Nephron (organoid): ENCODE results near the gene ANKRD2.

Experiments
- H3K27ac Mint-ChIP-seq, 3 experiments: 2 replicates each; pipeline ENCODE4 v1.8.0; 2020; ENCODE audit warnings: mixed read lengths in 3 of 3, mild to moderate bottlenecking in 2 of 3, moderate library complexity in 1 of 3
- H3K27me3 Mint-ChIP-seq: 2 replicates; pipeline ENCODE4 v1.8.0; 2021; ENCODE audit warnings: low read depth, mild to moderate bottlenecking, moderate library complexity, mixed read lengths
- H3K36me3 Mint-ChIP-seq: 2 replicates; pipeline ENCODE4 v1.8.0; 2020; ENCODE audit warnings: low read depth, mixed read lengths
- H3K4me1 Mint-ChIP-seq: 2 replicates; pipeline ENCODE4 v1.8.0; 2020; ENCODE audit warnings: mixed read lengths
- H3K4me3 Mint-ChIP-seq, 3 experiments: 2 replicates each; pipeline ENCODE4 v1.8.0; 2020; ENCODE audit warnings: mild to moderate bottlenecking in 3 of 3, mixed read lengths in 3 of 3, moderate library complexity in 2 of 3
- H3K9me3 Mint-ChIP-seq: 2 replicates; pipeline ENCODE4 v1.8.0; 2020; ENCODE audit warnings: mixed read lengths
- TF ChIP-seq, protein P1 (sequence below), 3 experiments: fragments of 200-600 bp; sonication (generic); IDR thresholded peaks; one replicate each; pipeline ENCODE4 v1.5.0; 2021; ENCODE audit warnings: antibody characterized with exemption in 3 of 3; ENCODE audit not compliant: unreplicated experiment in 3 of 3

ANKRD2 gene

GRCh38 chr10:97531401-97531986, 41.1 kb upstream of the ANKRD2 start:
- no peak overlapping the region for H3K4me3 Mint-ChIP-seq
- H3K4me1 Mint-ChIP-seq: peaks cover 5% of the 10 kb centered on the region
- H3K36me3 Mint-ChIP-seq: peaks cover 6% of the 10 kb centered on the region
- no peaks in the 10 kb centered on the region for H3K27me3 Mint-ChIP-seq
- H3K27ac Mint-ChIP-seq: no peak overlapping the region
- H3K9me3 Mint-ChIP-seq: peaks cover 4% of the 10 kb centered on the region
- TF ChIP-seq, protein P1, sequence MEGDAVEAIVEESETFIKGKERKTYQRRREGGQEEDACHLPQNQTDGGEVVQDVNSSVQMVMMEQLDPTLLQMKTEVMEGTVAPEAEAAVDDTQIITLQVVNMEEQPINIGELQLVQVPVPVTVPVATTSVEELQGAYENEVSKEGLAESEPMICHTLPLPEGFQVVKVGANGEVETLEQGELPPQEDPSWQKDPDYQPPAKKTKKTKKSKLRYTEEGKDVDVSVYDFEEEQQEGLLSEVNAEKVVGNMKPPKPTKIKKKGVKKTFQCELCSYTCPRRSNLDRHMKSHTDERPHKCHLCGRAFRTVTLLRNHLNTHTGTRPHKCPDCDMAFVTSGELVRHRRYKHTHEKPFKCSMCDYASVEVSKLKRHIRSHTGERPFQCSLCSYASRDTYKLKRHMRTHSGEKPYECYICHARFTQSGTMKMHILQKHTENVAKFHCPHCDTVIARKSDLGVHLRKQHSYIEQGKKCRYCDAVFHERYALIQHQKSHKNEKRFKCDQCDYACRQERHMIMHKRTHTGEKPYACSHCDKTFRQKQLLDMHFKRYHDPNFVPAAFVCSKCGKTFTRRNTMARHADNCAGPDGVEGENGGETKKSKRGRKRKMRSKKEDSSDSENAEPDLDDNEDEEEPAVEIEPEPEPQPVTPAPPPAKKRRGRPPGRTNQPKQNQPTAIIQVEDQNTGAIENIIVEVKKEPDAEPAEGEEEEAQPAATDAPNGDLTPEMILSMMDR (IDR thresholded peaks at IDR 0.05; ENCODE audit: unreplicated experiment in 3 of 3): no peak

DNA sequence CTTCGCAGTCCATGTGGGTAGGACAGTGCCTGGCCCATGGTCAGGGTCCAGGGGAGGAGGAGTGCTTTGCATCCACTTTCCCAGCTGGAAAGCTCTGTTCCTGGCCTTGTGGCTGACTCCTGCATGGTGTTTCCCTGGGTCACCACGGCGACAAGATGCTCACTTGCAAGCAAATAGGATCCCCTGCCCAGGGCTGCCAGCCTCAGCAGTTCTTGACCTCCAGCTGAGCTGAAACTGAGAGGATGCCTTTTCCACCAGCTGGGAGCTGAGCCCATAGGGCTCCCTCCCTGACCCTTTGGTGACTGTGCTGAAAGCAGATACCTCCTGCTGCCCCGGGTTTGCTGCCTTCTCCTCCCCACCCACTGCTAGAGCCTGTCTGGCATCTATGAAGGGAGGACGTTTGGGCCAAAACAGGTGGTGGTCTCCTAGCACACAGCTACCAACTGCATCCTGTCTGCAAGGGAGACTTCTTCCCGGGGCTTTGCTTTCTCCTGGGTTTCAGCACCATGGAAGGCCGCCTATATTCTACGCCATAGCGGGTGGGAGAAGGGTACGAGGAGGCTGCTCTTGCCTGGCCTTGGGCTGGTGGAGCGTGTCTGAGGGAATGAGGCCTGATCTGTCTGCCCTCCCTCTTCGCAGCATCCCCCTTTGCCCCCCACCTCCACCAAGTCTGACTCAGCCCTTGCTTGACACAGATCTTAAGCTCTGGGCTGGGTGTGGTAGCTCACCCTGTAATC, 39.5 kb upstream of the ANKRD2 start:
- peaks cover 4% of the 10 kb centered on the region for H3K4me1 Mint-ChIP-seq

DNA sequence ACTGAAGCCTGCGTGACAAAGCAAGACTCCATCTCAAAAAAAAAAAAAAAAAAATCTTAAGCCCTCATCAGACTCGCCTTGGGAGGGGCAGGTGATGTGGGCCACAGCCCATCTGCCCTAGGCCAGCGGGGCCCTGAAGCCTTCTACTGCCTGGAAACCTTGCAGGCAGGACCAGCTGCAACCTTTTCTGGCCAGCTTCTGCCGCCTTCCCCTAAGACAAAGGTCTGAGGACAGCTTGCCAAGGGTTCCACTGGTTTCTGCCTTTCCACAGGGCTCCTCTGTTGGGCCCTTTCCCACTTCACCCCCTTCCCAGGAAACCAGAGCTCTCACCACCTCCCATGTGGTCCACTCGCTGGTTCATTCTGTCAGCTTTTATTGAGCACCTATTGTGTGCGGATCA, 38.7 kb upstream of the ANKRD2 start:
- Mint-ChIP-seq H3K36me3 (peaks cover 6% of the 10 kb centered on the region), H3K4me1 (peaks cover 12% of the 10 kb centered on the region), H3K27ac (no peak overlapping the region), H3K9me3 (peaks cover 4% of the 10 kb centered on the region), H3K27me3 (no peaks in the 10 kb centered on the region), H3K4me3 (no peak overlapping the region)
- TF ChIP-seq, protein P1 (IDR thresholded peaks at IDR 0.05; ENCODE audit: unreplicated experiment in 3 of 3): no peak

More for the DNA sequence above, 39.5 kb upstream of the ANKRD2 start:
- H3K9me3 Mint-ChIP-seq: peaks cover 4% of the 10 kb centered on the region
- no peak overlapping the region for H3K4me3 Mint-ChIP-seq
- H3K27me3 Mint-ChIP-seq: no peaks in the 10 kb centered on the region
- TF ChIP-seq, protein P1 (IDR thresholded peaks at IDR 0.05; ENCODE audit: unreplicated experiment in 3 of 3): no peak
- H3K27ac Mint-ChIP-seq: no peak overlapping the region
- peaks cover 6% of the 10 kb centered on the region for H3K36me3 Mint-ChIP-seq

GRCh38 chr10:97534746-97535367, 37.7 kb upstream of the ANKRD2 start:
- TF ChIP-seq, protein P1 (IDR thresholded peaks at IDR 0.05; ENCODE audit: unreplicated experiment in 3 of 3): peak; percentile 8 to 42 (median 16)
- Mint-ChIP-seq H3K4me3 (no peak overlapping the region), H3K4me1 (peaks cover 17% of the 10 kb centered on the region), H3K9me3 (peaks cover 2% of the 10 kb centered on the region), H3K27ac (no peak overlapping the region), H3K36me3 (peaks cover 3% of the 10 kb centered on the region), H3K27me3 (no peaks in the 10 kb centered on the region)

- Mint-ChIP-seq H3K27ac (peak overlapping the region in 1 of 3 experiments; percentile 40), H3K4me1 (peaks cover 31% of the 10 kb centered on the region), H3K9me3 (no peaks in the 10 kb centered on the region), H3K4me3 (no peak overlapping the region), H3K27me3 (no peaks in the 10 kb centered on the region), H3K36me3 (no peaks in the 10 kb centered on the region)
- TF ChIP-seq, protein P1 (IDR thresholded peaks at IDR 0.05; ENCODE audit: unreplicated experiment in 3 of 3): no peak
Observed at GRCh38 chr10:97537186-97537869, 35.3 kb upstream of the ANKRD2 start.
